HG02970 (cell line): Measurements from ENCODE around the gene GJA9.

Source experiments
- ATAC-seq: cut with Tn5 transposase; IDR thresholded peaks from one replicate; pipeline ENCODE4 v1.9.1; 2021; ENCODE audit warnings: mild to moderate bottlenecking, moderate library complexity, moderate number of reproducible peaks; ENCODE audit not compliant: unreplicated experiment, low FRiP score

Gene GJA9

GRCh38 chr1:38833146-38833545 lies 48.2 kb downstream of the GJA9 start:
- ATAC-seq = no peak

- no peak for ATAC-seq
These were observed 49.0 kb downstream of the GJA9 start for GRCh38 chr1:38832370-38832734.

- ATAC-seq = no peak
These were observed 49.5 kb downstream of the GJA9 start for GRCh38 chr1:38831731-38832369.

- ATAC-seq = no peak
These were observed 52.0 kb downstream of the GJA9 start for GRCh38 chr1:38829368-38829767.

- ATAC-seq = no peak
These were observed 54.1 kb downstream of the GJA9 start for GRCh38 chr1:38827318-38827717.

GRCh38 chr1:38826886-38827285 lies 54.5 kb downstream of the GJA9 start:
- no peak for ATAC-seq

- ATAC-seq = no peak
These were observed 55.1 kb downstream of the GJA9 start for GRCh38 chr1:38826262-38826661.
